K562 (cell line): ENCODE data around the gene SPINT3. TPM values are rescaled to one million over a fixed set of nuclear protein-coding genes. Genes with fewer than 3 reads are reported as not detected.
A peak's percentile ranks its signal among the peaks of the same experiment; 100 is the strongest.

Experiments used
- ATAC-seq: fragments of 200-7000 bp; cut with Tn5 transposase; 3 replicates; pipeline ENCODE4 v1.9.1; 2020; ENCODE audit warnings: moderate library complexity
- BruUV-seq: library from RNA; stranded (reverse); fragments of 400-500 nt; replicated peaks from 2 replicates; lab custom pipeline; 2021; lab: Mats Ljungman, UMichigan
- CTCF ChIA-PET: fragments of 300-600 bp; formaldehyde crosslinking; extraction: SDS; loops from one replicate; lab custom pipeline; 2021; ENCODE audit warnings: low intra/inter-chr PET ratio; lab: Yijun Ruan, JAX
- POLR2A ChIA-PET: fragments of 300-600, 350-650 bp; sonication (Branson Sonifier 250); formaldehyde crosslinking; extraction: SDS; loops from one replicate; lab custom pipeline; 2021; ENCODE audit warnings: antibody characterized with exemption, inconsistent platforms; lab: Yijun Ruan, JAX
- DNase-seq, 4 experiments: peaks; one replicate each; pipeline versions ENCODE4 v3.0.0 to v3.0.0-alpha.2; 2011 to 2018; ENCODE audit warnings: low spot score in 3 of 4, mixed read lengths in 3 of 4; ENCODE audit errors: extremely low read depth in 1 of 4
- FAIRE-seq: peaks from 2 replicates; lab custom pipeline; 2011; peaks lifted over from hg19 to GRCh38; lab: Jason Lieb, UNC
- H2AFZ ChIP-seq: 2 replicates; pipeline ENCODE4 v1.6.0; 2011; ENCODE audit warnings: low read depth, low read length, control low read depth, inconsistent platforms
- H3K27ac ChIP-seq: fragments of 200-600 bp; 3 replicates; pipeline ENCODE4 v1.8.0; 2011; ENCODE audit warnings: low read depth, mild to moderate bottlenecking, control low read depth, inconsistent platforms, low read length, moderate library complexity, mixed read lengths; ENCODE audit errors: extremely low read depth
- H3K27me3 ChIP-seq, 2 experiments: fragments of 300-600 bp in 1 of 2; 2 replicates in 1 of 2; 3 replicates in 1 of 2; pipeline versions ENCODE4 v1.6.0 to v1.8.0; 2011; ENCODE audit warnings: inconsistent platforms in 2 of 2, low read length in 2 of 2, mild to moderate bottlenecking in 1 of 2, mixed read lengths in 1 of 2, moderate library complexity in 1 of 2; ENCODE audit not compliant: control insufficient read depth in 2 of 2, insufficient read depth in 2 of 2
- H3K36me3 ChIP-seq: fragments of 300-600 bp; 3 replicates; pipeline ENCODE4 v1.8.0; 2011; ENCODE audit warnings: mild to moderate bottlenecking, low read length, inconsistent platforms; ENCODE audit not compliant: control insufficient read depth, insufficient read depth
- H3K4me1 ChIP-seq, 2 experiments: fragments of 200-600 bp in 1 of 2; replicated peaks in 1 of 2; 2 replicates in 1 of 2; 3 replicates in 1 of 2; pipeline versions ENCODE4 v1.5.1 to v1.8.0; 2011; ENCODE audit warnings: inconsistent platforms in 2 of 2, low read length in 2 of 2, mild to moderate bottlenecking in 1 of 2, mixed read lengths in 1 of 2, moderate library complexity in 1 of 2; ENCODE audit not compliant: control insufficient read depth in 2 of 2, insufficient read depth in 2 of 2
- H3K4me2 ChIP-seq: 2 replicates; pipeline ENCODE4 v1.6.1; 2011; ENCODE audit warnings: low read length, control low read depth, inconsistent platforms, mixed read lengths; ENCODE audit not compliant: insufficient read depth
- H3K4me3 ChIP-seq: fragments of 200-600 bp; sonication (generic), shearing (Covaris generic); 2 replicates; pipeline ENCODE4 v1.5.1; 2016; ENCODE audit warnings: control low read depth, inconsistent platforms
- H3K79me2 ChIP-seq: fragments of 200-600 bp; 3 replicates; pipeline ENCODE4 v1.8.0; 2011; ENCODE audit warnings: low read length, inconsistent platforms; ENCODE audit not compliant: control insufficient read depth, insufficient read depth
- H3K9ac ChIP-seq, 2 experiments: 2 replicates each; pipeline versions ENCODE4 v1.6.0 to v1.6.1; 2011; ENCODE audit warnings: low read depth in 2 of 2, low read length in 2 of 2, control low read depth in 1 of 2, inconsistent platforms in 1 of 2, mild to moderate bottlenecking in 1 of 2, mixed read lengths in 1 of 2; ENCODE audit not compliant: insufficient read depth in 1 of 2
- H3K9me1 ChIP-seq: one replicate; pipeline ENCODE4 v1.6.0; 2011; ENCODE audit warnings: inconsistent platforms, mild to moderate bottlenecking, low read length, moderate library complexity; ENCODE audit not compliant: control insufficient read depth, insufficient read depth
- H3K9me3 ChIP-seq: replicated peaks from 2 replicates; pipeline ENCODE4 v1.5.1; 2011; ENCODE audit warnings: low read depth, low read length, inconsistent platforms; ENCODE audit not compliant: control insufficient read depth, insufficient read depth
- H4K20me1 ChIP-seq: replicated peaks from 2 replicates; pipeline ENCODE4 v1.6.1; 2011; ENCODE audit warnings: low read length, inconsistent platforms, mixed read lengths; ENCODE audit not compliant: control insufficient read depth, insufficient read depth
- CEBPG ChIP-seq, 3 experiments: fragments of 200-800 bp in 1 of 3; sonication (Bioruptor generic) in 1 of 3; sonication (generic) in 1 of 3; formaldehyde crosslinking in 1 of 3; IDR thresholded peaks in 2 of 3; conservative IDR thresholded peaks in 1 of 3; 2 replicates each; pipeline versions ENCODE4 v1.6.1 to v1.8.0; 2016 to 2022; ENCODE audit warnings: missing compliant biosample characterization in 2 of 3, missing genetic modification characterization in 2 of 3, mild to moderate bottlenecking in 1 of 3, missing genetic modification reagents in 1 of 3
- HOMEZ ChIP-seq: fragments of 250-450 bp; sonication (Bioruptor Pico); IDR thresholded peaks from 2 replicates; pipeline ENCODE4 v1.4.0; 2020; ENCODE audit warnings: mild to moderate bottlenecking, moderate library complexity
- TOE1 ChIP-seq, 2 experiments: fragments of 450-650 bp in 1 of 2; sonication (generic) in 1 of 2; formaldehyde crosslinking in 1 of 2; IDR thresholded peaks; 2 replicates each; pipeline versions ENCODE4 v1.7.1 to v1.8.0; 2016 to 2022; ENCODE audit warnings: borderline replicate concordance in 2 of 2, mild to moderate bottlenecking in 2 of 2, antibody characterized with exemption in 1 of 2, inconsistent platforms in 1 of 2, low read depth in 1 of 2, missing genetic modification reagents in 1 of 2, moderate library complexity in 1 of 2
- ZNF583 ChIP-seq: fragments of 250-450 bp; sonication (Bioruptor Pico); IDR thresholded peaks from 2 replicates; pipeline ENCODE4 v1.4.0; 2020
- WGBS: fragments of 100-300 bp; shearing (Covaris generic); methylation state at CpG from one replicate; pipeline ENCODE4 v1.1.6; 2016; ENCODE audit warnings: low coverage, mixed read lengths; ENCODE audit not compliant: insufficient coverage; ENCODE audit errors: missing lambda C conversion rate; 5-methylcytosine and 5-hydroxymethylcytosine counted together
- in situ Hi-C: fragments of 300-500 bp; cut with MboI; formaldehyde crosslinking; loops from 4 replicates; pipeline ENCODE4 v1.15.0; 2018; ENCODE audit warnings: inconsistent platforms, mixed read lengths
- intact Hi-C: fragments of 100-400 bp; cut with micrococcal nuclease; formaldehyde crosslinking; loops from 2 replicates; pipeline ENCODE4 v1.14.2; 2022
- polyA plus RNA-seq, 8 experiments: library from polyadenylated mRNA; depleted of rRNA in 4 of 8; stranded (reverse) in 5 of 8; unstranded in 3 of 8; fragments of >200 nt; fragmentation: Nextera tagmentation in 2 of 8; fragmentation: Illumina TruSeq in 1 of 8; extraction: Ambion mirVana in 2 of 8; extraction: Trizol in 1 of 8; gene quantifications; 2 replicates each; pipeline versions ENCODE4 v1.2.1 to v1.2.3, GENCODE V29; 2011 to 2014; ENCODE audit warnings: inconsistent platforms in 1 of 8, missing spikeins in 1 of 8
- total RNA-seq, 7 experiments: library from RNA; depleted of rRNA in 6 of 7; stranded (reverse); fragments of >200 nt in 6 of 7; fragmentation: Illumina TruSeq in 2 of 7; extraction: Trizol in 2 of 7; gene quantifications; 2 replicates each; pipeline versions ENCODE4 v1.2.1 to v1.2.3, GENCODE V29; 2011 to 2021; ENCODE audit warnings: low replicate concordance in 1 of 7

Gene SPINT3
- total and polyA plus RNA-seq, 9 of the 15 experiments (the other 6 are each of a cell fraction or from before 2014, with no cell fraction given): not detected

DNA sequence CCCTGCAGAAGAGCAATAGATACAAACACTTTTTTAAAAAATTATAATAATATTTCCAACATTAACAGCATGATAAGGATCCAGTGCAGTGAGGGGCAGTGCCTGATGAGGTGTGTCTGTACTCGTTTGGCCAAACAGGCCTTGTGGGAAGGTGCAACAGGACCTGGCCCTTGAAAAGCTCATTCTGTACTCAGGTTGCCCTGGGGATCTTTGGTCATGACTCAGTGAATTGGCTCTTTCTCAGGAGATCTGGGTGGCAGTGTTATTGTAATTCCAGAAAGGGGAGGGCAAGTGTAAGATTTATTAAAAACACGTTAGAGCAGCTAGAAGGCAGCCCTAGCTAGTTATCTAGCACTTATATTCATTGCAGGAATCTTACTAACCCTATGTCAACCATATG, 2.9 kb upstream of the SPINT3 start (continued):
- no peak for TF ChIP-seq TOE1 (IDR thresholded peaks at IDR 0.05; ENCODE audit: borderline replicate concordance)
- TF ChIP-seq TOE1 (CRISPR knock-in tag; IDR thresholded peaks at IDR 0.05; ENCODE audit: borderline replicate concordance, low read depth): no peak
- TF ChIP-seq ZNF583 (CRISPR knock-in tag): no peak

DNA sequence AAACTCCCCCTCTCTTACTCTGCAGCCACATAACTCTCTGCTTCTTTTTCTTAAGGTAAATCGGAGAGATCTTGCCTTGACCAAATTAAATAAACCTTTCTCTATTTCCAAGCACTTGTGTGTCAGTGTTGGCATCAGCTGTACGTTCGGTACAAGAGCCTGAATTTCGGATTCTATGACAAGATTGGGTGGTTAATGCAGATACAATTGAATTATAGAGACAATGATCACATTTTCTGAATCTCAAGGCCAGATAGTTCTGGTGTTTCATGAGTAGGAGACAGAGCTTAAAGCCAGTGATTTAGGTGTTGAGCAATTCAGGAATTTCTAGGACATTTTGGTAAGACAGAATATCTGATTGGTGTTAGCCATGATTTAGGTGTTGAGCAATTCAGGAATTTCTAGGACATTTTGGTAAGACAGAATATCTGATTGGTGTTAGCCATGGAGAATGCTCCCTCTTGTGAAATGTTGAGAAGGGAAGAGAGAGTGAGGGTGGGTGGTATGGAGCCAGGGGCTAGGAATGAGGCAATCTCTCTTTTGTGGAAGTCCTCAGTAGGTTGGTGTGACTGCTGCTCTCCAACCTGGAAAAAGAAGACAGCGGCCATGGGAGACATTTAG, 5.1 kb downstream of the SPINT3 start:
- ATAC-seq (no peak), DNase-seq (no peak), FAIRE-seq (no peak)
- Histone ChIP-seq H3K9ac (no peak overlapping the region), H3K4me3 (no peak overlapping the region), H4K20me1 (no peaks in the 10 kb centered on the region), H3K9me1 (no peaks in the 10 kb centered on the region), H3K36me3 (no peaks in the 10 kb centered on the region), H3K79me2 (no peaks in the 10 kb centered on the region), H3K27ac (no peak overlapping the region), H3K4me1 (peaks cover 0 to 7% of the 10 kb centered on the region in 2 experiments; a peak in 3 of 5 replicates), H3K9me3 (no peaks in the 10 kb centered on the region), H3K27me3 (peaks cover 0 to 3% of the 10 kb centered on the region in 2 experiments; a peak in 1 of 5 replicates), H3K4me2 (no peak overlapping the region), H2AFZ (no peak overlapping the region)
- in situ Hi-C loops (no loop called here), intact Hi-C loops (no loop called here)
- WGBS: 6% methylated on average over 5 of the region's 5 CpGs
- BruUV-seq: no TSS peak
- no peak for TF ChIP-seq HOMEZ
- no peak for TF ChIP-seq CEBPG (CRISPR knock-in tag; IDR thresholded peaks at IDR 0.05)
- 0 out of 4 replicates have a peak, but pooled peaks of 1 of the 2 experiments have one; percentile 1 for TF ChIP-seq CEBPG (tag; conservative IDR thresholded peaks at IDR 0.05 in 1 of 2, IDR thresholded peaks at IDR 0.05 in 1 of 2)
- ChIA-PET POLR2A (interaction anchor here (0.6 kb wide), 1 partner anchor 252 kb away, joined by 4 read pairs; no protein-coding TSS in a partner anchor), CTCF (interaction anchor here (0.6 kb wide), 1 partner anchor 187 kb away, joined by 3 read pairs; no protein-coding TSS in a partner anchor)
